Measurements from ENCODE around the gene COTL1. TPM values are rescaled to one million over a fixed set of nuclear protein-coding genes. Genes with fewer than 3 reads are reported as not detected.

Gene COTL1
- polyA plus RNA-seq, 1 of the 3 experiments (the other 2 are of a cell fraction): 91.6 TPM

DNA sequence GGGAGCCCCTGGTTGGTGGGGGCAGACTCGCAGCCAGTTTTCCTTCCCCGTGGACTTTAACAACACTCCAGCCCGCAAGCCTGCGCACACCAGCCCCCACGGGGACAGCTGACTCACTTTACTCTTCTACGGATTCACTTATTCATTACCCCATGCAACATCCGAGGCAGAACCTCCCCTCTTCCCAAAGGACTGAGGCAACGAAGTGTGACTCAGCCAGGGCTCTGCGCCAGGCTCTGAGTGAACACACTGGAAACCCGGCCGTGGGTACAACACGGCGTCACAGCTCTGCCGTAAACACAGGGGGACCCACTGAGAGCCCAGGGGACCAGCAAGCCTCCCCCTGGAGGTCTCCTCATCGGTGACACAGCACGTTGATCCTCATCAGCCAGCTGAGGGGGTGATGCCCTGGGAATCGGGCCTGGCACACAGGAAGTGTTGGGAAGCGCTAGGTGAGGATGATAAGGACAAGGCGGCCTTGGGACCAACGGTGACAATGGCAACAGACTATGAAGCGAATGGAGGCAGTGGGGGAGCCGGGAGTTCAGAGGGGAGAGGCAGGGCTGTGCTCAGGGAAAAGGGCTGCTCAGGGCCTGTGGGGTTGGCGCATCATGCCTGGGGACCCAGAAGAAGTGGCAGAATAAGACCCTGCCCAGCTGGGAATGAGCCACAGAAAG lies 14.6 kb downstream of the COTL1 start (continued):
- TF ChIP-seq, protein P1, sequence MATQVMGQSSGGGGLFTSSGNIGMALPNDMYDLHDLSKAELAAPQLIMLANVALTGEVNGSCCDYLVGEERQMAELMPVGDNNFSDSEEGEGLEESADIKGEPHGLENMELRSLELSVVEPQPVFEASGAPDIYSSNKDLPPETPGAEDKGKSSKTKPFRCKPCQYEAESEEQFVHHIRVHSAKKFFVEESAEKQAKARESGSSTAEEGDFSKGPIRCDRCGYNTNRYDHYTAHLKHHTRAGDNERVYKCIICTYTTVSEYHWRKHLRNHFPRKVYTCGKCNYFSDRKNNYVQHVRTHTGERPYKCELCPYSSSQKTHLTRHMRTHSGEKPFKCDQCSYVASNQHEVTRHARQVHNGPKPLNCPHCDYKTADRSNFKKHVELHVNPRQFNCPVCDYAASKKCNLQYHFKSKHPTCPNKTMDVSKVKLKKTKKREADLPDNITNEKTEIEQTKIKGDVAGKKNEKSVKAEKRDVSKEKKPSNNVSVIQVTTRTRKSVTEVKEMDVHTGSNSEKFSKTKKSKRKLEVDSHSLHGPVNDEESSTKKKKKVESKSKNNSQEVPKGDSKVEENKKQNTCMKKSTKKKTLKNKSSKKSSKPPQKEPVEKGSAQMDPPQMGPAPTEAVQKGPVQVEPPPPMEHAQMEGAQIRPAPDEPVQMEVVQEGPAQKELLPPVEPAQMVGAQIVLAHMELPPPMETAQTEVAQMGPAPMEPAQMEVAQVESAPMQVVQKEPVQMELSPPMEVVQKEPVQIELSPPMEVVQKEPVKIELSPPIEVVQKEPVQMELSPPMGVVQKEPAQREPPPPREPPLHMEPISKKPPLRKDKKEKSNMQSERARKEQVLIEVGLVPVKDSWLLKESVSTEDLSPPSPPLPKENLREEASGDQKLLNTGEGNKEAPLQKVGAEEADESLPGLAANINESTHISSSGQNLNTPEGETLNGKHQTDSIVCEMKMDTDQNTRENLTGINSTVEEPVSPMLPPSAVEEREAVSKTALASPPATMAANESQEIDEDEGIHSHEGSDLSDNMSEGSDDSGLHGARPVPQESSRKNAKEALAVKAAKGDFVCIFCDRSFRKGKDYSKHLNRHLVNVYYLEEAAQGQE (IDR thresholded peaks at IDR 0.05; ENCODE audit: low read depth, low read length): no peak

GRCh38 chr16:84600343-84601229 lies 17.3 kb downstream of the COTL1 start:
- 92% methylated on average over 22 of the region's 25 CpGs for WGBS (ENCODE audit: low lambda C conversion rate)
- H3K4me2 ChIP-seq: peak overlapping the region; percentile 69
- H3K9ac ChIP-seq: no peak overlapping the region; the same call in 1 of the 2 replicates
- peaks cover 87% of the 10 kb centered on the region for H3K79me2 ChIP-seq (ENCODE audit: insufficient read depth)
- no peaks in the 10 kb centered on the region for H3K27me3 ChIP-seq (ENCODE audit: insufficient read depth)
- CTCF ChIA-PET: interaction anchor here (1.1 to 1.4 kb wide), 2 partner anchors 22 to 126 kb away, joined by 3 to 5 read pairs; no protein-coding TSS in a partner anchor
- H3F3A ChIP-seq (replicated peaks; ENCODE audit: insufficient read depth): peaks cover 37% of the 10 kb centered on the region
- H3K27ac ChIP-seq (ENCODE audit: low read depth in 2 of 2, low read length in 1 of 2): peak overlapping the region in 1 of 2 experiments; percentile 94; a peak in 2 of 4 replicates
- peaks cover 13% of the 10 kb centered on the region; the same call in 1 of the 2 replicates for H4K20me1 ChIP-seq (ENCODE audit: insufficient read depth)
- peak overlapping the region in 1 of 2 experiments; percentile 43; a peak in 1 of 4 replicates for H3K4me3 ChIP-seq (ENCODE audit: low read depth in 2 of 2, low read length in 1 of 2)
- DNase-seq: no peak
- no peaks in the 10 kb centered on the region for H3K9me3 ChIP-seq
- no peaks in the 10 kb centered on the region for H3K9me2 ChIP-seq
- H3K36me3 ChIP-seq (replicated peaks in 1 of 2; ENCODE audit: control insufficient read depth in 1 of 2, insufficient read depth in 2 of 2, low read length in 1 of 2): peaks cover 0 to 4% of the 10 kb centered on the region in 2 experiments
- TF ChIP-seq EP300 (IDR thresholded peaks at IDR 0.05; ENCODE audit: borderline replicate concordance in 1 of 2, low read depth in 1 of 2, low read length in 1 of 2) (no peak), CHD2 (IDR thresholded peaks at IDR 0.05; ENCODE audit: low read length, partially characterized antibody) (no peak), SIN3A (IDR thresholded peaks at IDR 0.05; ENCODE audit: borderline replicate concordance, low read depth, low read length) (no peak), USF1 (IDR thresholded peaks at IDR 0.05; ENCODE audit: borderline replicate concordance, low read depth) (no peak), MEF2A (IDR thresholded peaks at IDR 0.05; ENCODE audit: borderline replicate concordance, low read depth) (no peak), YY1 (IDR thresholded peaks at IDR 0.05; ENCODE audit: low read depth) (no peak)
- TF ChIP-seq, protein P1 (IDR thresholded peaks at IDR 0.05; ENCODE audit: low read depth, low read length): no peak
- peaks cover 7 to 49% of the 10 kb centered on the region in 2 experiments; a peak in 3 of 4 replicates for H3K4me1 ChIP-seq (ENCODE audit: control insufficient read depth in 1 of 2, insufficient read depth in 2 of 2, low read depth in 1 of 2, low read length in 1 of 2)
- POLR2A ChIA-PET: no interaction called here
- no peak overlapping the region for H2AFZ ChIP-seq (ENCODE audit: low read depth)

Measured in SK-N-SH (cell line).